OCI-LY7 (cell line): ENCODE results near the gene CENPX. TPM values are rescaled to one million over a fixed set of nuclear protein-coding genes. Genes with fewer than 3 reads are reported as not detected.

Experiments used
- BruUV-seq: library from RNA; stranded (reverse); fragments of 400-500 nt; replicated peaks from 2 replicates; lab custom pipeline; 2021; lab: Mats Ljungman, UMichigan
- CTCF ChIA-PET: fragments of 300-600 bp; sonication (Branson Sonifier 250); formaldehyde crosslinking; loops from one replicate; lab custom pipeline; 2022; ENCODE audit warnings: antibody characterized with exemption; ENCODE audit not compliant: unreplicated experiment; lab: Charles Lee
- POLR2A ChIA-PET: fragments of 300-600 bp; sonication (Branson Sonifier 250); formaldehyde crosslinking; loops from one replicate; lab custom pipeline; 2022; ENCODE audit warnings: antibody characterized with exemption; lab: Charles Lee
- DNase-seq: peaks from one replicate; pipeline ENCODE4 v3.0.0-alpha.2; 2015; ENCODE audit warnings: low spot score
- H2AFZ ChIP-seq: fragments of 200-600 bp; sonication (generic), shearing (Covaris generic); 2 replicates; pipeline ENCODE4 v1.6.1; 2014; ENCODE audit warnings: mild to moderate bottlenecking, antibody characterized with exemption, low read length, moderate library complexity
- H3K27ac ChIP-seq: fragments of 200-600 bp; sonication (generic); 2 replicates; pipeline ENCODE4 v1.5.1; 2014; ENCODE audit warnings: mixed run types, low read depth, mild to moderate bottlenecking, moderate library complexity, low read length, inconsistent platforms; ENCODE audit not compliant: poor library complexity, severe bottlenecking
- H3K36me3 ChIP-seq: fragments of 200-600 bp; sonication (generic); 2 replicates; pipeline ENCODE4 v1.6.1; 2014; ENCODE audit warnings: mild to moderate bottlenecking, antibody characterized with exemption, low read length, moderate library complexity, mixed read lengths; ENCODE audit not compliant: insufficient read depth
- H3K4me1 ChIP-seq: fragments of 200-600 bp; sonication (generic); 2 replicates; pipeline ENCODE4 v1.5.1; 2014; ENCODE audit warnings: mild to moderate bottlenecking, low read length; ENCODE audit not compliant: insufficient read depth, poor library complexity, severe bottlenecking
- H3K4me2 ChIP-seq: fragments of 200-600 bp; sonication (generic); 2 replicates; pipeline ENCODE4 v1.6.1; 2014; ENCODE audit warnings: mild to moderate bottlenecking, low read length
- H3K4me3 ChIP-seq: fragments of 200-600 bp; sonication (generic); 2 replicates; pipeline ENCODE4 v1.5.1; 2014; ENCODE audit warnings: mild to moderate bottlenecking, low read depth, low read length; ENCODE audit not compliant: poor library complexity, severe bottlenecking
- H3K79me2 ChIP-seq: fragments of 200-600 bp; sonication (generic); 2 replicates; pipeline ENCODE4 v1.6.1; 2016; ENCODE audit warnings: low read depth, mild to moderate bottlenecking, low read length, moderate library complexity, mixed read lengths; ENCODE audit not compliant: insufficient read depth
- H3K9me2 ChIP-seq: fragments of 200-600 bp; sonication (generic); 2 replicates; pipeline ENCODE4 v1.6.1; 2016; ENCODE audit warnings: mild to moderate bottlenecking, low read length, mixed read lengths; ENCODE audit not compliant: insufficient read depth
- H3K9me3 ChIP-seq: fragments of 200-600 bp; sonication (generic); 2 replicates; pipeline ENCODE4 v1.6.1; 2014; ENCODE audit warnings: mild to moderate bottlenecking, mixed run types, low read length, mixed read lengths
- H4K20me1 ChIP-seq: fragments of 200-600 bp; sonication (generic); 2 replicates; pipeline ENCODE4 v1.6.1; 2014; ENCODE audit warnings: mild to moderate bottlenecking, antibody characterized with exemption, low read length, moderate library complexity, mixed read lengths; ENCODE audit not compliant: insufficient read depth
- EZH2phosphoT487 ChIP-seq: fragments of 200-600 bp; sonication (generic); IDR thresholded peaks from 2 replicates; pipeline ENCODE4 v1.6.1; 2018; ENCODE audit warnings: low read depth, borderline replicate concordance, mild to moderate bottlenecking, mixed run types, antibody characterized with exemption, low read length, moderate library complexity, mixed read lengths
- intact Hi-C: fragments of 100-400 bp; cut with micrococcal nuclease; formaldehyde crosslinking; loops from one replicate; pipeline ENCODE4 v1.10.0; 2022; ENCODE audit not compliant: unreplicated experiment
- total RNA-seq, 2 experiments: library from RNA; depleted of rRNA in 1 of 2; stranded (reverse); fragments of >200 nt in 1 of 2; shearing (Covaris generic) in 1 of 2; gene quantifications; 2 replicates each; pipeline ENCODE4 v1.2.3, GENCODE V29; 2014 to 2022
- TF ChIP-seq, protein P1 (sequence below): fragments of 200-600 bp; sonication (generic); conservative IDR thresholded peaks from 2 replicates; pipeline ENCODE4 v1.5.1; 2014; ENCODE audit warnings: mild to moderate bottlenecking, antibody characterized with exemption, low read length, moderate library complexity, mixed read lengths

CENPX gene
- total RNA-seq, 2 experiments from 2014 or later: 130 to 251 TPM

GRCh38 chr17:81993729-81994592, 28.7 kb downstream of the CENPX start:
- Histone ChIP-seq H3K9me2 (no peaks in the 10 kb centered on the region), H3K4me1 (no peaks in the 10 kb centered on the region), H3K79me2 (no peaks in the 10 kb centered on the region), H3K27ac (no peak overlapping the region), H4K20me1 (no peaks in the 10 kb centered on the region), H3K9me3 (no peaks in the 10 kb centered on the region), H3K4me3 (no peak overlapping the region), H3K4me2 (no peak overlapping the region), H3K36me3 (peaks cover 8% of the 10 kb centered on the region; the same call in 1 of the 2 replicates), H2AFZ (no peak overlapping the region)
- BruUV-seq: no TSS peak
- no peak for DNase-seq
- TF ChIP-seq EZH2phosphoT487: no peak
- TF ChIP-seq, protein P1, sequence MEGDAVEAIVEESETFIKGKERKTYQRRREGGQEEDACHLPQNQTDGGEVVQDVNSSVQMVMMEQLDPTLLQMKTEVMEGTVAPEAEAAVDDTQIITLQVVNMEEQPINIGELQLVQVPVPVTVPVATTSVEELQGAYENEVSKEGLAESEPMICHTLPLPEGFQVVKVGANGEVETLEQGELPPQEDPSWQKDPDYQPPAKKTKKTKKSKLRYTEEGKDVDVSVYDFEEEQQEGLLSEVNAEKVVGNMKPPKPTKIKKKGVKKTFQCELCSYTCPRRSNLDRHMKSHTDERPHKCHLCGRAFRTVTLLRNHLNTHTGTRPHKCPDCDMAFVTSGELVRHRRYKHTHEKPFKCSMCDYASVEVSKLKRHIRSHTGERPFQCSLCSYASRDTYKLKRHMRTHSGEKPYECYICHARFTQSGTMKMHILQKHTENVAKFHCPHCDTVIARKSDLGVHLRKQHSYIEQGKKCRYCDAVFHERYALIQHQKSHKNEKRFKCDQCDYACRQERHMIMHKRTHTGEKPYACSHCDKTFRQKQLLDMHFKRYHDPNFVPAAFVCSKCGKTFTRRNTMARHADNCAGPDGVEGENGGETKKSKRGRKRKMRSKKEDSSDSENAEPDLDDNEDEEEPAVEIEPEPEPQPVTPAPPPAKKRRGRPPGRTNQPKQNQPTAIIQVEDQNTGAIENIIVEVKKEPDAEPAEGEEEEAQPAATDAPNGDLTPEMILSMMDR: no peak
- POLR2A ChIA-PET: no interaction called here
- CTCF ChIA-PET: no interaction called here
- intact Hi-C loops: no loop called here

GRCh38 chr17:81992306-81993102, 30.2 kb downstream of the CENPX start:
- no peaks in the 10 kb centered on the region for H3K79me2 ChIP-seq
- DNase-seq: no peak
- no peak overlapping the region for H3K4me2 ChIP-seq
- BruUV-seq: no TSS peak
- no peaks in the 10 kb centered on the region for H3K9me3 ChIP-seq
- intact Hi-C loops: no loop called here
- H2AFZ ChIP-seq: no peak overlapping the region
- POLR2A ChIA-PET: no interaction called here
- TF ChIP-seq, protein P1: no peak
- no peak for TF ChIP-seq EZH2phosphoT487
- no peaks in the 10 kb centered on the region for H3K4me1 ChIP-seq
- H3K27ac ChIP-seq: no peak overlapping the region
- CTCF ChIA-PET: no interaction called here
- H3K9me2 ChIP-seq: no peaks in the 10 kb centered on the region
- no peak overlapping the region for H3K4me3 ChIP-seq
- H3K36me3 ChIP-seq: peaks cover 10% of the 10 kb centered on the region; the same call in 1 of the 2 replicates
- H4K20me1 ChIP-seq: no peaks in the 10 kb centered on the region
